ENCODE measurements around the gene ANO2. TPM values are rescaled to one million over a fixed set of nuclear protein-coding genes. Genes with fewer than 3 reads are reported as not detected.

ANO2 gene
- total RNA-seq, 2 experiments from 2014 or later: not detected

DNA sequence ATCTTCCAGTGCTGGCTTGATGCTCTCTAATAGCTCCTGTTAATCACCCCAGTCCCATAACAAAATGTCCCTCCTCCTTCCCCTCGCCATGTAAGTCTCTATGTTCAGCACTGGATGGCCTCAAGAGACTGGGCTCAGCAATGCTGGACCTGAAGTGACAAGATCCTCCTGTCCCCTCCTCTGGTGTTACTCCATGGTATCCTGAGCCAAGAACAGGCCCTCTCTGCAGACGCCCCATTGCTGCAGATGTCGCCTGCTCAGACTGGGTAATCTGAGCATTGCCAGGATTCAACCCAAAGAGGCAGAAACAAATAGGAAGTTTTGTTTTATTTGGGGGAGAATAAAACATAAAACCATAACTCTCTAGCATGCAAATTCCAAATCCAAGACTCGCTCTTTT is 363.4 kb downstream of the ANO2 start:
- POLR2A ChIA-PET: no interaction called here
- H3K9me3 Mint-ChIP-seq (ENCODE audit: low read depth): no peaks in the 10 kb centered on the region
- no peak overlapping the region for H3K27ac Mint-ChIP-seq
- ATAC-seq: no peak
- no peaks in the 10 kb centered on the region for H3K4me1 Mint-ChIP-seq
- CTCF ChIA-PET: interaction anchor here (1.0 kb wide), 1 partner anchor 12 kb away, joined by 3 read pairs; no protein-coding TSS in a partner anchor
- no peak for DNase-seq
- intact Hi-C loops (cut with DNase I, micrococcal nuclease): no loop called here
- peaks cover 3% of the 10 kb centered on the region for H3K27me3 Mint-ChIP-seq
- H3K4me3 Mint-ChIP-seq: no peak overlapping the region
- H3K36me3 Mint-ChIP-seq (ENCODE audit: low read depth): no peaks in the 10 kb centered on the region

DNA sequence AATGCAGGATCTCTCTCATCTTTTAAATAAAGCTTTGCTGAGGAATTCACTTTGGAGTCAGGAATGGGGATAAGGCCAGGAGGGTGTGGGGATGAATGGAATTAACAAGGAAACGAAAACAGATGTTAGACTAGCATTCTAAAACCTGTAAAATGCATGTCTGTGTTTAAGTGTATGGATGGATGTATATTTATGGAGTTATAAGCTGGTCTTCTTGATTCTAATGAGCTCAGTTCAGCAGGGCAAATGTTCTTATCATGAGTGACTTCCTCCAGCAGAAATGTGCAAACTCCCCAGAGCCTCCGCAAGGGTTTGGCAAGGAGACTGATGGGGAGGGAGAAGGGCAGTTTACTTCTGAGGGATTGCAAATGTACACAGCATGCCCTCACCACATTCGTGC is 364.0 kb downstream of the ANO2 start:
- intact Hi-C loops (cut with DNase I, micrococcal nuclease): no loop called here
- Mint-ChIP-seq H3K4me1 (no peaks in the 10 kb centered on the region), H3K27ac (no peak overlapping the region), H3K4me3 (no peak overlapping the region), H3K27me3 (peaks cover 3% of the 10 kb centered on the region), H3K9me3 (ENCODE audit: low read depth) (no peaks in the 10 kb centered on the region), H3K36me3 (ENCODE audit: low read depth) (no peaks in the 10 kb centered on the region)
- CTCF ChIA-PET: interaction anchor here (1.0 kb wide), 1 partner anchor 12 kb away, joined by 3 read pairs; no protein-coding TSS in a partner anchor
- POLR2A ChIA-PET: no interaction called here
- ATAC-seq (no peak), DNase-seq (no peak)

DNA sequence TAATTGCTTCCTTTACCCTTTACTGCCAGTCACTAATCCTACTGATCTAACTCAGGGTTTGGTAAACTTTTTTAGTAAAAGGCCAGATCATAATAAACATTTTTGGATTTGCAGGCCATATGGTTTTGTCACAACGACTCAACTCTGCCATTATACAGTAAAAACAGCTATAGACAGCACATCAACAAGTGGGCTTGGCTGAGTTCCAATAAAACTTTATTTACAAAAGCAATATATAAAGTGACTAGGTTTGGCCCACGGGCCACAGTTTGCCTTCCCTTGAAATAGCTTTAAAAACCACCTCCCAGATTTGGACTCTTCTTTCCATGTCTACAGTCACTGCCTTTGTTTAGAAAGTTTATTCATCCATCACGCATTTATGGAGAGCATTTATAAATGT is 366.3 kb downstream of the ANO2 start:
- Mint-ChIP-seq H3K36me3 (ENCODE audit: low read depth) (no peaks in the 10 kb centered on the region), H3K4me3 (no peak overlapping the region), H3K27ac (no peak overlapping the region), H3K4me1 (no peaks in the 10 kb centered on the region), H3K9me3 (ENCODE audit: low read depth) (no peaks in the 10 kb centered on the region), H3K27me3 (peaks cover 3% of the 10 kb centered on the region)
- CTCF ChIA-PET: interaction anchor here (0.8 kb wide), 1 partner anchor 173 kb away, joined by 3 read pairs; no protein-coding TSS in a partner anchor
- ATAC-seq (no peak), DNase-seq (no peak)
- POLR2A ChIA-PET: no interaction called here
- intact Hi-C loops (cut with DNase I, micrococcal nuclease): no loop called here

DNA sequence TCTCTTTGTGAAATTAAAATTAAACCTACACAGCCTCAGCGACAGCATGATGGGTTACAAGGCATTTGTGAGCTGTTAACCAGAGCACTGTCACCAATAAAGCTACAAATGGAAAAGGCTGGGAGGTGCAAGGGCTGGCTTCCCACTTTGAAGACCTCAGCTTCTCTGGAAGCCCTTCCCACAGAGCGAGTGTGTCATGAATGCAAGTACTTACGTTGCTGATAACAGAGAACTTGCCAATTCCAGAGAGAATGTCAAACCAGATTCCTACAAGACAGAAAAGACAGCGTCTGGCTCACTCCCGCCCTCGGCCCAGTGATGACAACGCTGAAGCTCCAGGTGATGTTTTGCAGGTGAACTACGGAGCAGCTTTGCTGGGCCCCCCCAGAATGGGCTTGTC is 367.3 kb downstream of the ANO2 start:
- intact Hi-C loops (cut with DNase I, micrococcal nuclease): no loop called here
- no peak overlapping the region for H3K27ac Mint-ChIP-seq
- POLR2A ChIA-PET: no interaction called here
- H3K4me3 Mint-ChIP-seq: no peak overlapping the region
- no peak for ATAC-seq
- CTCF ChIA-PET: no interaction called here
- no peak for DNase-seq
- H3K27me3 Mint-ChIP-seq: peaks cover 3% of the 10 kb centered on the region
- no peaks in the 10 kb centered on the region for H3K9me3 Mint-ChIP-seq (ENCODE audit: low read depth)
- no peaks in the 10 kb centered on the region for H3K4me1 Mint-ChIP-seq
- H3K36me3 Mint-ChIP-seq (ENCODE audit: low read depth): no peaks in the 10 kb centered on the region

DNA sequence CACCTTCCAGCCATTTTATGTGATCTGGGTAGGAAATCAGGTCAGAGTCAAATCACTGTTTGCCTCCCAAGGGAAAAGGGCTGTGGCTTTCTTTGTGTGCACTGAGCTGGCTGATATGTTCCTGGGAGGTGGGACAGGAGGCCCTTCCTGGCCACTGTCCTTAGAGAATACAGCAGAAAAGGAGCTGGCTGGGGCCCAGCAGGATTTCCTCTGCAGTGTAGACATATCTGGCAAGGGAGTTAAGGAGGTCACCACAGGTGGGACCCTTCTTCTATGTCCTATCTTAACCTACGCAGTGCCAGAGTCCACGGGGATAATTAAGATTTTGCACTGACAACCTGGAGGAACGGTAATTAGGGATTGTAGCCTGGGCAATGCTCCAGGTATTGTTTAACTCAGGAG is 367.8 kb downstream of the ANO2 start:
- CTCF ChIA-PET: no interaction called here
- Mint-ChIP-seq H3K4me1 (no peaks in the 10 kb centered on the region), H3K27ac (no peak overlapping the region), H3K9me3 (ENCODE audit: low read depth) (no peaks in the 10 kb centered on the region), H3K36me3 (ENCODE audit: low read depth) (no peaks in the 10 kb centered on the region), H3K27me3 (peaks cover 3% of the 10 kb centered on the region), H3K4me3 (no peak overlapping the region)
- ATAC-seq (no peak), DNase-seq (no peak)
- POLR2A ChIA-PET: no interaction called here
- intact Hi-C loops (cut with DNase I, micrococcal nuclease): no loop called here

DNA sequence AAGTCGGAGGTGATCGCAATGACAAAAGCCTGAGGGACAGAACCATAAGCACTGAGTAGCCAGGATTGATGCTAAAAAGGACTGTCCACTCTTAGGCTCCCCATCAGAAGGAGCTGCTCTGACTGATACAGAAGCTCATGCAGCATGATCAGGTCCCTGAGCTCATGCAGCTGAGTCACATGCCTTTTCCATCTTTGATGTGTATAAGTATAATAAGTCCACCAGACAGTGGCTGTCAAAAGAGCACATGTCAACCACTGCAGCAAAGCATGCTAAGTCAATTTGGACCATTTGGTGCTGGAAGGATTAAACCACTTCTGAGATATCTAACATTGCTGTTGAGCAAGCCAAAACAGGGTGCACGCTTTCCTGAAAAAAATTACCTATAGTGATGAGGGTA is 369.1 kb downstream of the ANO2 start:
- no peaks in the 10 kb centered on the region for H3K27me3 Mint-ChIP-seq
- H3K36me3 Mint-ChIP-seq (ENCODE audit: low read depth): no peaks in the 10 kb centered on the region
- DNase-seq: no peak
- intact Hi-C loops (cut with DNase I, micrococcal nuclease): no loop called here
- no peak for ATAC-seq
- no peak overlapping the region for H3K27ac Mint-ChIP-seq
- POLR2A ChIA-PET: no interaction called here
- CTCF ChIA-PET: no interaction called here
- H3K4me1 Mint-ChIP-seq: no peaks in the 10 kb centered on the region
- H3K9me3 Mint-ChIP-seq (ENCODE audit: low read depth): no peaks in the 10 kb centered on the region
- no peak overlapping the region for H3K4me3 Mint-ChIP-seq

DNA sequence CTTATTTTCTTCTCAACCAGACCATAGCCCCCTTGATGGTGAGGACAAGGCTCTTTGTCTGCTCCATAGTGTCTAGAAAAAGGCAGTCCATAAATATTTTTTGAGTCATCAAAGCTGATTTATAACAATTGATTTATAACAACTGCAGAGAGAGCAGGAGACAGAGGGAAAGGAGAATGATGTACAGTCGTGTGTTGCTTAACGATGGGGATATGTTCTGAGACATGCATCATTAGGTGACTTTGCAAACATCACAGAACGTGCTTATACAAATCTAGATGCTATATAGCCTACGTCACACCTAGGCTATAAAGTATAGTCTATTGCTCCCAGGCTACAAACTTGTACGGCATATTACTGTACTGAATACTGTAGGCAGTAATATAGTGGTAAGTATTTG is 369.8 kb downstream of the ANO2 start:
- Mint-ChIP-seq H3K9me3 (ENCODE audit: low read depth) (no peaks in the 10 kb centered on the region), H3K27ac (no peak overlapping the region), H3K36me3 (ENCODE audit: low read depth) (no peaks in the 10 kb centered on the region), H3K27me3 (no peaks in the 10 kb centered on the region), H3K4me3 (no peak overlapping the region), H3K4me1 (no peaks in the 10 kb centered on the region)
- ChIA-PET CTCF (no interaction called here), POLR2A (no interaction called here)
- intact Hi-C loops (cut with DNase I, micrococcal nuclease): no loop called here
- DNase-seq (no peak), ATAC-seq (no peak)

DNA sequence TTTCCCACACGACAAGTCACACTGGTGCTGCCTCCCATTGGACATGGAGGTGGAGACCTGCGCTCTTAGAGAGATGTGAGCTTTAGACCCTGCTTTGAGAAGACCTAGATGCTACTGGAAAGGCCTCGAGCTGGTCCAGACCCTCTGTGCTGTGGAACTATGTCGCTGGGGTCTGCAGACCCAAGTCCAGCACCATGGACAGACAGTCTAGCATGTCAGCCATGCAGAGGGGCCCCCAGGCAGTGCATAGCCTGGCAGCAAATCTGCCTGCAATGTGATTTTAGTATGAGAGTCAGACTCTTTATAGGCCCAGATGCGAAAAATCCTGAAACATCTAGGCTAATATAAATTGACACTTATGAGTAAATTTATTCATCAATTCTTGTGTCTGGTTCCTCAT is 371.7 kb downstream of the ANO2 start:
- H3K4me3 Mint-ChIP-seq: no peak overlapping the region
- no peak overlapping the region for H3K27ac Mint-ChIP-seq
- ATAC-seq (no peak), DNase-seq (no peak)
- no peaks in the 10 kb centered on the region for H3K36me3 Mint-ChIP-seq (ENCODE audit: low read depth)
- H3K4me1 Mint-ChIP-seq: no peaks in the 10 kb centered on the region
- POLR2A ChIA-PET: no interaction called here
- no peaks in the 10 kb centered on the region for H3K9me3 Mint-ChIP-seq (ENCODE audit: low read depth)
- intact Hi-C loops (cut with DNase I, micrococcal nuclease): no loop called here
- no peaks in the 10 kb centered on the region for H3K27me3 Mint-ChIP-seq
- CTCF ChIA-PET: no interaction called here

DNA sequence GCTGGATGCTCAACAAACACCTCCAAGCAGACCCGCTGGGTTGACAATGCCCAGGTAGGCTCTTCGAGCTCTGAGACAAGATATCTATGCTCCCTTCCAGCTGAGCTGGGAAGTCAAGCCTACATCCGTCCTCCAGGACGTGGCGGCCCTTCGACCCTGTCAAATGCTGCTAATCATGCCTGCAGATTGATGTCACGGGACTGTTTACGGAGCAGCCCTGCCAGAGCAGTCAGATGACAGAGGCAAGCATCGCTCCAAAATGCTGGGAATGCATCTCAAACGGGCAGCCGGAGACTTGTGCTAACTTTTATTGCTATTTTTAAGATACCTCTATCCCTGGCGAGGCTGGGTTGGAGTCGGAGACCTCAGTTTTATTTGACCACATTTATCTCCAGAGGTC is 373.9 kb downstream of the ANO2 start:
- no peaks in the 10 kb centered on the region for H3K36me3 Mint-ChIP-seq (ENCODE audit: low read depth)
- DNase-seq: no peak
- H3K9me3 Mint-ChIP-seq (ENCODE audit: low read depth): no peaks in the 10 kb centered on the region
- ChIA-PET POLR2A (no interaction called here), CTCF (no interaction called here)
- H3K27ac Mint-ChIP-seq: no peak overlapping the region
- H3K27me3 Mint-ChIP-seq: peaks cover 4% of the 10 kb centered on the region
- ATAC-seq: no peak
- intact Hi-C loops (cut with DNase I, micrococcal nuclease): no loop called here
- H3K4me1 Mint-ChIP-seq: no peaks in the 10 kb centered on the region
- H3K4me3 Mint-ChIP-seq: no peak overlapping the region

DNA sequence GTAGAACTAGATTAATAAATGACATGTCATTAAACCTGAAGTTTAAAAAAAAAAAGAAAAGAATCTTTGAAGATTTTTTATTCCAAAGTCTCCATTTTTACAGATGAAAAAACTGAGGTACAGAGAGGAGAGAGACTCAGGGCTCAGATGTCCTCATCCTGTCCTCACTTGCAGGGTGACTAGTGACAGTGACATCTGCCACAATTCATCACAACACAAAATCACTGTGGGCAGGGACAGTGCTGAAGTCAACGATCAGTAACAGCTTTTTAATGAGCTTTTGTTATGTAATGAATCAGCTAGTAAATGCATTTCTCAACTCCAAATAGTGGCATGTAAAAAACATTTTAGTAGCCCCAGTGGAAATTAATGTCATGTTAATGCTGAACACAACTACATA is 374.6 kb downstream of the ANO2 start:
- ChIA-PET POLR2A (no interaction called here), CTCF (no interaction called here)
- Mint-ChIP-seq H3K27me3 (peaks cover 6% of the 10 kb centered on the region), H3K36me3 (ENCODE audit: low read depth) (no peaks in the 10 kb centered on the region), H3K4me1 (no peaks in the 10 kb centered on the region), H3K4me3 (no peak overlapping the region), H3K9me3 (ENCODE audit: low read depth) (no peaks in the 10 kb centered on the region), H3K27ac (no peak overlapping the region)
- intact Hi-C loops (cut with DNase I, micrococcal nuclease): no loop called here
- ATAC-seq (no peak), DNase-seq (no peak)

DNA sequence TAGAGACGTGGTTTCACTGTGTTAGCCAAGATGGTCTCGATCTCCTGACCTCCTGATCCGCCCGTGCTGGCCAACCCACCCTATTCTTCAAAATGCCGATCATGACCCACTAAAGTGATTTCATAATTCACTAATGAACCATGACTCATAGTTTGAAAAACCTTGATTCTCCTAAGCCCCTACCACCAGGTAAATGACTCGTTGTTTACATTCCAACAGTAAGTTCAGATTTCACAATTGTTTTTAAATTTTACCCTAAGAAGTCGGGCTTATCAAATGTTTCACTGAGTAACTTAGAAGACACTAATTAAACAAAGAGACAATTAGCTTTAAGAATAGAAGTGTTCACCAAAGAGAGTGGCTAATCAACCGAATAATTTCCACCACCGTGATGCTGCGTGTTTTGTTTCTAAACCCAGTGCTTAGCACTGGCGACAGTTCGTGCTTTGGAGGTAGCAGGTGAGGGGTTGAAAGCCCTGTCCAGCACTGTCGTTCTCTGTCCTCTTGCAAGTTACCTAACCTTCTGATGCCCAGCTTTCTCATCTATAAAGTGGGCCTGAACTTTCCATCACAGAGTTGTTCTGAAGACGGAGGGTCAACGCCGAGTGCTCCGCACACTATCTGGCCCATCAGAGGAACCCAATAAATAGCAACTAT is 376.6 kb downstream of the ANO2 start:
- H3K9me3 Mint-ChIP-seq (ENCODE audit: low read depth): no peaks in the 10 kb centered on the region
- H3K4me1 Mint-ChIP-seq: no peaks in the 10 kb centered on the region
- H3K27ac Mint-ChIP-seq: no peak overlapping the region
- ATAC-seq (no peak), DNase-seq (no peak)
- ChIA-PET POLR2A (no interaction called here), CTCF (no interaction called here)
- H3K4me3 Mint-ChIP-seq: no peak overlapping the region
- H3K36me3 Mint-ChIP-seq (ENCODE audit: low read depth): no peaks in the 10 kb centered on the region
- intact Hi-C loops (cut with DNase I, micrococcal nuclease): no loop called here
- peaks cover 7% of the 10 kb centered on the region for H3K27me3 Mint-ChIP-seq

DNA sequence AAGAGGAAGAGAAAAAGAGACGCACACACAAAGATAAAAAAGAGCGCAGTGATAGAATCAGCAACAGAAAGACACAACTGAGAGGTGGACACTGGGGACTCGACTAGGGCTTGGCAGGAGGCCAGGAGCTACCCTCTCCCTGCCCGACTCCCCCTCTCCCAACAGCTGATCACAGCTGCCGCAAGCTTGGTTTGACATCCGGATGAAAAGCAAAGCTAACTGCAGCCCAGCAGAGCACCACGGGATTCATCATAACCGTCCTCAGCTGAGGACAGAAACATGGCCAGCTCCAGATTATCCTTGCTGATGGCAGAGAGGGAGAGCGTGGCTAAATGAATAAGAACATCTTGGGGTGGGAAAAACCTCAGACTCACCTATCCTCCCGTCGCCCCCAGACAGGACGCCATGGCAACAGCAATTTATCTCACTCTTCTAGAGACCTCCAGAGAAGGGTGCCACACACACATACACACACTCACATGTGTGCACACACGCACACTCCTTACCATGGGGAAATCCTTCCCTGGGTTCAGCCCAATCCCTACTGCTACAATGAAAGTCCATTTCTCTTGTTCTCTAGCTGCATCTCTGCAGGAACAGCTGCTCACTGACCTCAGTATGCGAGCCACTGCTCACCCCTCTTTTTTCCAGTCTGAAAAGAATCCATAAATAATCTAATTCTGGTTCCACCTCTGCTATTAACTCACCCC is 377.9 kb downstream of the ANO2 start:
- H3K27ac Mint-ChIP-seq: no peak overlapping the region

More for the DNA sequence above, 377.9 kb downstream of the ANO2 start:
- ATAC-seq: no peak
- Mint-ChIP-seq H3K4me1 (no peaks in the 10 kb centered on the region), H3K4me3 (no peak overlapping the region), H3K36me3 (ENCODE audit: low read depth) (no peaks in the 10 kb centered on the region), H3K27me3 (peaks cover 7% of the 10 kb centered on the region), H3K9me3 (ENCODE audit: low read depth) (no peaks in the 10 kb centered on the region)
- POLR2A ChIA-PET: no interaction called here
- CTCF ChIA-PET: no interaction called here
- DNase-seq: no peak
- intact Hi-C loops (cut with DNase I, micrococcal nuclease): no loop called here

Data from activated CD4-positive, alpha-beta T cell treated with anti-CD3 and anti-CD28 coated beads for 36 hours (primary cell).